Measurements from ENCODE around the gene PRKAA1. TPM values are rescaled to one million over a fixed set of nuclear protein-coding genes. Genes with fewer than 3 reads are reported as not detected.

Gene PRKAA1
- total RNA-seq, 1 experiment from 2014 or later = 28.8 TPM

DNA sequence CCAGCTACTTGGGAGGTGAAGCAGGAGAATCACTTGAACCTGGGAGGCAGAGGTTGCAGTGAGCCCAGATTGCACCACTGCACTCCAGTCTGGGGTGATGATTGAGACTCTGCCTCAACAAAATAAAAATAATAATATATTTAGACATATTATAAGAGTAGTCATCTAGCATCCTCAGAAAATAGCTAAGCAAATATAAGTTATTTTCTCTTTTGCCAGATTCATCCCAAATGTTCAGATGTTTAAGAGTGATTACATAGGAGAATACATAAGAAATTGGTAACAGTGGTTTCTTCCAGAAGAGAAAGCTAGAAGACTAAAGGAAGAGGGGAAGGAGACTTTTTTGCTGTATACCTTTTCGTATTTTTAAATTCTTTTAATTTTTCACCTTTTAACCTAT, 20.0 kb downstream of the PRKAA1 start:
- Histone ChIP-seq H4K5ac (ENCODE audit: insufficient read length, low read depth, low read length) (no peak overlapping the region), H3K23me2 (ENCODE audit: insufficient read length, low read depth, low read length, poor library complexity, severe bottlenecking) (no peaks in the 10 kb centered on the region), H3K79me1 (ENCODE audit: insufficient read depth, low read depth, low read length, poor library complexity, severe bottlenecking) (peaks cover 3% of the 10 kb centered on the region), H2AK5ac (ENCODE audit: insufficient read length, low read length) (no peak overlapping the region), H2BK12ac (ENCODE audit: insufficient read length, low read depth, low read length) (no peak overlapping the region), H2BK15ac (ENCODE audit: low read depth, low read length) (no peak overlapping the region), H4K8ac (replicated peaks; ENCODE audit: insufficient read length, low read depth, low read length) (no peak overlapping the region), H3K56ac (ENCODE audit: insufficient read length, low read depth, low read length) (no peak overlapping the region), H3K4me1 (ENCODE audit: insufficient read depth, low read length) (no peaks in the 10 kb centered on the region), H3K9ac (ENCODE audit: extremely low read depth, insufficient read length, low read length) (no peak overlapping the region), H2BK120ac (ENCODE audit: low read depth, low read length, poor library complexity, severe bottlenecking) (no peak overlapping the region), H3T11ph (ENCODE audit: low read length) (no peak overlapping the region), H3K27ac (ENCODE audit: insufficient read length, low read depth, low read length) (no peak overlapping the region), H3K79me2 (ENCODE audit: insufficient read depth, low read length) (peaks cover 15% of the 10 kb centered on the region; the same call in 1 of the 2 replicates), H3K14ac (ENCODE audit: insufficient read depth, low read length) (no peak overlapping the region), H3K4me2 (ENCODE audit: insufficient read depth, insufficient read length, low read length) (no peak overlapping the region), H3K9me3 (ENCODE audit: control insufficient read depth, low read depth, low read length) (no peaks in the 10 kb centered on the region), H3K4ac (ENCODE audit: low read depth, low read length) (no peak overlapping the region), H4K20me1 (ENCODE audit: control insufficient read depth, insufficient read depth, insufficient read length) (no peaks in the 10 kb centered on the region), H2AFZ (ENCODE audit: low read length) (no peak overlapping the region), H3K27me3 (ENCODE audit: insufficient read depth, low read length) (no peaks in the 10 kb centered on the region), H4K91ac (ENCODE audit: insufficient read length, low read depth, low read length) (no peak overlapping the region), H2BK5ac (ENCODE audit: insufficient read length, low read length) (no peak overlapping the region), H3K23ac (ENCODE audit: insufficient read length, low read depth, low read length) (no peak overlapping the region), H2BK20ac (ENCODE audit: low read depth, low read length, poor library complexity, severe bottlenecking) (no peak overlapping the region), H3K18ac (ENCODE audit: insufficient read length, low read depth, low read length) (no peak overlapping the region)
- Mint-ChIP-seq H3K27ac (no peak overlapping the region; a peak in 1 of 7 replicates), H3K36me3 (ENCODE audit: insufficient read depth in 1 of 3, low read depth in 3 of 3) (peaks cover 9 to 25% (median 25%) of the 10 kb centered on the region in 3 experiments; a peak in 6 of 7 replicates), H3K4me3 (no peak overlapping the region), H3K9me3 (no peaks in the 10 kb centered on the region), H3K4me1 (no peaks in the 10 kb centered on the region), H3K27me3 (ENCODE audit: low read depth) (no peaks in the 10 kb centered on the region)
- DNase-seq = no peak
- no CpG with 5 or more reads among the region's 1 CpG for WGBS (ENCODE audit: extremely low coverage, insufficient read length, low lambda C conversion rate)
- TF ChIP-seq, protein P1, sequence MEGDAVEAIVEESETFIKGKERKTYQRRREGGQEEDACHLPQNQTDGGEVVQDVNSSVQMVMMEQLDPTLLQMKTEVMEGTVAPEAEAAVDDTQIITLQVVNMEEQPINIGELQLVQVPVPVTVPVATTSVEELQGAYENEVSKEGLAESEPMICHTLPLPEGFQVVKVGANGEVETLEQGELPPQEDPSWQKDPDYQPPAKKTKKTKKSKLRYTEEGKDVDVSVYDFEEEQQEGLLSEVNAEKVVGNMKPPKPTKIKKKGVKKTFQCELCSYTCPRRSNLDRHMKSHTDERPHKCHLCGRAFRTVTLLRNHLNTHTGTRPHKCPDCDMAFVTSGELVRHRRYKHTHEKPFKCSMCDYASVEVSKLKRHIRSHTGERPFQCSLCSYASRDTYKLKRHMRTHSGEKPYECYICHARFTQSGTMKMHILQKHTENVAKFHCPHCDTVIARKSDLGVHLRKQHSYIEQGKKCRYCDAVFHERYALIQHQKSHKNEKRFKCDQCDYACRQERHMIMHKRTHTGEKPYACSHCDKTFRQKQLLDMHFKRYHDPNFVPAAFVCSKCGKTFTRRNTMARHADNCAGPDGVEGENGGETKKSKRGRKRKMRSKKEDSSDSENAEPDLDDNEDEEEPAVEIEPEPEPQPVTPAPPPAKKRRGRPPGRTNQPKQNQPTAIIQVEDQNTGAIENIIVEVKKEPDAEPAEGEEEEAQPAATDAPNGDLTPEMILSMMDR (conservative IDR thresholded peaks at IDR 0.05) = no peak
